ENCODE measurements around the gene TUBA1B. TPM values are rescaled to one million over a fixed set of nuclear protein-coding genes. Genes with fewer than 3 reads are reported as not detected.
"Not testable (repeated sequence)": the region's sequence is repeated elsewhere in the genome, so short reads cannot be mapped to it uniquely, and the experiment has no call there.

Gene TUBA1B
- total RNA-seq, 5 donors from 2014 or later (not counting 1 experiment from before 2014, with no cell fraction given), result 167 to 232 (median 205) TPM

- no CpG with 5 or more reads among the region's 2 CpGs for WGBS (ENCODE audit: insufficient coverage)
- no peaks in the 10 kb centered on the region for H3K4me1 ChIP-seq (ENCODE audit: control insufficient read depth in 1 of 2, extremely low read depth in 1 of 2, insufficient read depth in 2 of 2, low read length in 2 of 2)
- no peak overlapping the region for H3K27ac ChIP-seq (ENCODE audit: low read length)
- H3K9me3 ChIP-seq, result no peaks in the 10 kb centered on the region
- H3K4me3 ChIP-seq (ENCODE audit: control insufficient read depth in 1 of 2, extremely low read depth in 1 of 2, low read length in 1 of 2), result no peak overlapping the region
- H3K27ac Mint-ChIP-seq, result no peak overlapping the region
- ATAC-seq (replicated peaks in 1 of 4), result no peak
- POLR2A ChIA-PET, result interaction anchor here (0.5 to 0.7 kb wide), 2 partner anchors 192 to 365 kb away, joined by 3 to 8 read pairs; no protein-coding TSS in a partner anchor
- H3K4me1 Mint-ChIP-seq, result peaks cover 2 to 4% (median 2%) of the 10 kb centered on the region in 3 donors
- H3K9me3 Mint-ChIP-seq, result no peaks in the 10 kb centered on the region
- no peaks in the 10 kb centered on the region for H3K36me3 Mint-ChIP-seq
- H3K36me3 ChIP-seq (ENCODE audit: control insufficient read depth in 2 of 2, extremely low read depth in 1 of 2, insufficient read depth in 1 of 2, low read length in 1 of 2), result no peaks in the 10 kb centered on the region
- no peak overlapping the region for H3K4me3 Mint-ChIP-seq
- DNase-seq, result no peak
- no peaks in the 10 kb centered on the region for H3K27me3 Mint-ChIP-seq
- CTCF ChIA-PET, result interaction anchor here (0.5 to 1.1 kb wide), 5 partner anchors 9 to 1153 kb away, joined by 3 to 11 read pairs (median 6); no protein-coding TSS in a partner anchor
- no peaks in the 10 kb centered on the region for H3K27me3 ChIP-seq (replicated peaks in 1 of 2; ENCODE audit: control insufficient read depth in 2 of 2, extremely low read depth in 1 of 2, insufficient read depth in 2 of 2, low read length in 1 of 2)
Observed at GRCh38 chr12:49138587-49138986, 7.4 kb upstream of the TUBA1B start.

DNA sequence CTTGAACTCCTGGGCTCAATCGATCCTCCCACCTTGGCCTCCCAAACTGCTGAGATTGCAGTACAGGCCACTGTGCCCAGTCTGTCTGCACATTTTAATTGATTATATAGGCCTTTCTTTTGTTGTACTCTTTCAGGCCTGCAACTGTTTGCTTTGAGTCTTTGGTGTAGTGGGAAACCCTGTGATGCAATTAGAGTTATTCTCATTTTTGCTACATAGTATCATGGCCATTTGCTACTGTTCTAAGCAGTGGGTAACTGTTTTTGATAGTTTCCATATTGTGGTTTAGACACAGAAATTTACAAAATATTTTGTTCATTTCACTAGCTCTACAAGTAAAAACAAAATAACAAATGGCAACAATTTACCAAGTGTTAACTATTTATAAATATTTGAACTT, 6.3 kb upstream of the TUBA1B start:
- no peaks in the 10 kb centered on the region for H3K36me3 ChIP-seq (ENCODE audit: control insufficient read depth in 2 of 2, extremely low read depth in 1 of 2, insufficient read depth in 1 of 2, low read length in 1 of 2)
- CTCF ChIA-PET, result interaction anchor here (0.6 kb wide), 2 partner anchors 23 to 192 kb away, joined by 3 to 4 read pairs; no protein-coding TSS in a partner anchor
- Mint-ChIP-seq H3K36me3 (no peaks in the 10 kb centered on the region), H3K27ac (no peak overlapping the region), H3K27me3 (no peaks in the 10 kb centered on the region), H3K9me3 (no peaks in the 10 kb centered on the region), H3K4me3 (no peak overlapping the region), H3K4me1 (peaks cover 3 to 6% (median 6%) of the 10 kb centered on the region in 3 donors)
- DNase-seq (no peak), ATAC-seq (replicated peaks in 1 of 4) (no peak)
- POLR2A ChIA-PET, result no interaction called here
- H3K27me3 ChIP-seq (replicated peaks in 1 of 2; ENCODE audit: control insufficient read depth in 2 of 2, extremely low read depth in 1 of 2, insufficient read depth in 2 of 2, low read length in 1 of 2), result no peaks in the 10 kb centered on the region
- no peak overlapping the region for H3K27ac ChIP-seq (ENCODE audit: low read length)
- WGBS (ENCODE audit: insufficient coverage), result no CpG with 5 or more reads among the region's 1 CpG
- no peaks in the 10 kb centered on the region for H3K4me1 ChIP-seq (ENCODE audit: control insufficient read depth in 1 of 2, extremely low read depth in 1 of 2, insufficient read depth in 2 of 2, low read length in 2 of 2)
- H3K9me3 ChIP-seq, result no peaks in the 10 kb centered on the region
- no peak overlapping the region for H3K4me3 ChIP-seq (ENCODE audit: control insufficient read depth in 1 of 2, extremely low read depth in 1 of 2, low read length in 1 of 2)

DNA sequence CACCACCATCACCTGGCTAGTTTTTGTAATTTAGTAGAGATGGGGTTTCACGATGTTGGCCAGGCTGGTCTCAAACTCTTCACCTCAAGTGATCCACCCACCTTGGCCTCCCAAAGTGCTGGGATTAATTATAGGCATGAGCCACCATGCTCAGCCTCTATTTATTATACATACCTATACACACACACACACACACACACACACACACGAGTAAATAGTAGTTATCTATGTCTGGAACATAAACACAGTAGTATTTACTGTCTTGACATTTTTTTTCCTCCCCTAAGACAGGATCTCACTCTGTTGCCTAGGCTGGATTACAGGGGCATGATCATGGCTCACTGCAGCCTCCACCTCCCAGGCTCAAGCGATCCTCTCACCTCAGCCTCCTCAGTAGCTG, 5.8 kb upstream of the TUBA1B start:
- peaks cover 8 to 11% (median 11%) of the 10 kb centered on the region in 3 donors for H3K4me1 Mint-ChIP-seq
- H3K36me3 Mint-ChIP-seq; POLR2A ChIA-PET; H3K4me3 Mint-ChIP-seq; H3K36me3 ChIP-seq (ENCODE audit: control insufficient read depth in 2 of 2, extremely low read depth in 1 of 2, insufficient read depth in 1 of 2, low read length in 1 of 2); DNase-seq; H3K27me3 Mint-ChIP-seq; H3K9me3 Mint-ChIP-seq; H3K27ac ChIP-seq (ENCODE audit: low read length); H3K4me1 ChIP-seq (ENCODE audit: control insufficient read depth in 1 of 2, extremely low read depth in 1 of 2, insufficient read depth in 2 of 2, low read length in 2 of 2); H3K4me3 ChIP-seq (ENCODE audit: control insufficient read depth in 1 of 2, extremely low read depth in 1 of 2, low read length in 1 of 2); H3K27me3 ChIP-seq (replicated peaks in 1 of 2; ENCODE audit: control insufficient read depth in 2 of 2, extremely low read depth in 1 of 2, insufficient read depth in 2 of 2, low read length in 1 of 2); ATAC-seq (replicated peaks in 1 of 4); H3K9me3 ChIP-seq; H3K27ac Mint-ChIP-seq: not testable (repeated sequence)
- no CpG with 5 or more reads among the region's 3 CpGs for WGBS (ENCODE audit: insufficient coverage)
- CTCF ChIA-PET, result interaction anchor here in 1 of 2 donors (0.6 kb wide), 1 partner anchor 191 kb away, joined by 3 read pairs; no protein-coding TSS in a partner anchor

DNA sequence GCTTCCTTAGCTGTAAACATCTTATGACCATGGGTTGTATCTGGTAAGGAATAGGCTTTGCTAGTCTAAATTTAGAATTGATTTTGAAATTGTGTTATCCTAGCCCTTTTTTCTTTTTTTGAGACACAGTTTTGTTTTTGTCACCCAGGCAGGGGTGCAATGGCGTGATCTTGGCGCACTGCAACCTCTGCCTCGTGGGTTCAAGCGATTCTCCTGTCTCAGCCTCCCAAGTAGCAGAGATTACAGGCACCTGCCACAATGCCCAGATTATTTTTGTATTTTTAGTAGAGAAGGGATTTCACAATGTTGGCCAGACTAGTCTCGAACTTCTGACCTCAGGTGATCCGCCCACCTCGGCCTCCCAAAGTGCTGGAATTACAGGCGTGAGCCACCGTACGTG, 2.4 kb upstream of the TUBA1B start:
- DNase-seq (no peak), ATAC-seq (replicated peaks in 1 of 4) (no peak)
- ChIA-PET POLR2A (interaction anchor here (0.6 kb wide), 2 partner anchors 19 to 317 kb away, joined by 3 to 8 read pairs; no protein-coding TSS in a partner anchor), CTCF (interaction anchor here (0.5 to 0.8 kb wide), 3 partner anchors 49 to 245 kb away, joined by 3 to 4 read pairs (median 3); no protein-coding TSS in a partner anchor)
- Histone ChIP-seq H3K4me1 (ENCODE audit: control insufficient read depth in 1 of 2, extremely low read depth in 1 of 2, insufficient read depth in 2 of 2, low read length in 2 of 2) (peaks cover 18% of the 10 kb centered on the region in 2 experiments), H3K27ac (ENCODE audit: low read length) (no peak overlapping the region), H3K27me3 (replicated peaks in 1 of 2; ENCODE audit: control insufficient read depth in 2 of 2, extremely low read depth in 1 of 2, insufficient read depth in 2 of 2, low read length in 1 of 2) (no peaks in the 10 kb centered on the region), H3K36me3 (ENCODE audit: control insufficient read depth in 2 of 2, extremely low read depth in 1 of 2, insufficient read depth in 1 of 2, low read length in 1 of 2) (peaks cover 0 to 15% of the 10 kb centered on the region in 2 donors), H3K4me3 (ENCODE audit: control insufficient read depth in 1 of 2, extremely low read depth in 1 of 2, low read length in 1 of 2) (no peak overlapping the region), H3K9me3 (no peaks in the 10 kb centered on the region)
- H3K4me3 Mint-ChIP-seq, result no peak overlapping the region
- H3K4me1 Mint-ChIP-seq, result peaks cover 32 to 38% (median 37%) of the 10 kb centered on the region in 3 donors
- no peaks in the 10 kb centered on the region for H3K27me3 Mint-ChIP-seq
- H3K9me3 Mint-ChIP-seq, result no peaks in the 10 kb centered on the region
- H3K27ac Mint-ChIP-seq, result peak overlapping the region in 1 of 2 donors; percentile 34
- WGBS (ENCODE audit: insufficient coverage), result 67% methylated on average over 4 of the region's 10 CpGs
- H3K36me3 Mint-ChIP-seq, result peaks cover 21% of the 10 kb centered on the region

- CTCF ChIA-PET, result interaction anchor here (0.5 to 3.6 kb wide), 4 partner anchors 21 to 381 kb away, joined by 3 to 54 read pairs (median 4); partner anchors contain the start of gene LMBR1L (in 1 of the 2)
- Histone ChIP-seq H3K27me3 (replicated peaks in 1 of 2; ENCODE audit: control insufficient read depth in 2 of 2, extremely low read depth in 1 of 2, insufficient read depth in 2 of 2, low read length in 1 of 2) (no peaks in the 10 kb centered on the region), H3K27ac (ENCODE audit: low read length) (peak overlapping the region; percentile 35), H3K9me3 (no peaks in the 10 kb centered on the region), H3K4me1 (ENCODE audit: control insufficient read depth in 1 of 2, extremely low read depth in 1 of 2, insufficient read depth in 2 of 2, low read length in 2 of 2) (peaks cover 18% of the 10 kb centered on the region in 2 experiments), H3K36me3 (ENCODE audit: control insufficient read depth in 2 of 2, extremely low read depth in 1 of 2, insufficient read depth in 1 of 2, low read length in 1 of 2) (peaks cover 0 to 17% of the 10 kb centered on the region in 2 donors), H3K4me3 (ENCODE audit: control insufficient read depth in 1 of 2, extremely low read depth in 1 of 2, low read length in 1 of 2) (no peak overlapping the region)
- H3K27me3 Mint-ChIP-seq, result no peaks in the 10 kb centered on the region
- H3K4me1 Mint-ChIP-seq, result peaks cover 32 to 40% (median 38%) of the 10 kb centered on the region in 3 donors
- no peak overlapping the region for H3K4me3 Mint-ChIP-seq
- no CpG with 5 or more reads among the region's 5 CpGs for WGBS (ENCODE audit: insufficient coverage)
- peaks cover 23% of the 10 kb centered on the region for H3K36me3 Mint-ChIP-seq
- ATAC-seq (replicated peaks in 1 of 4) (no peak), DNase-seq (no peak)
- POLR2A ChIA-PET, result interaction anchor here (0.5 to 3.7 kb wide), 4 partner anchors 18 to 159 kb away, joined by 3 to 61 read pairs (median 6); partner anchors contain the start of gene TUBA1A (in 1 of the 2)
- peak overlapping the region in 1 of 2 donors; percentile 37 for H3K27ac Mint-ChIP-seq
- H3K9me3 Mint-ChIP-seq, result no peaks in the 10 kb centered on the region
Observed at GRCh38 chr12:49133014-49133413, 1.8 kb upstream of the TUBA1B start.

DNA sequence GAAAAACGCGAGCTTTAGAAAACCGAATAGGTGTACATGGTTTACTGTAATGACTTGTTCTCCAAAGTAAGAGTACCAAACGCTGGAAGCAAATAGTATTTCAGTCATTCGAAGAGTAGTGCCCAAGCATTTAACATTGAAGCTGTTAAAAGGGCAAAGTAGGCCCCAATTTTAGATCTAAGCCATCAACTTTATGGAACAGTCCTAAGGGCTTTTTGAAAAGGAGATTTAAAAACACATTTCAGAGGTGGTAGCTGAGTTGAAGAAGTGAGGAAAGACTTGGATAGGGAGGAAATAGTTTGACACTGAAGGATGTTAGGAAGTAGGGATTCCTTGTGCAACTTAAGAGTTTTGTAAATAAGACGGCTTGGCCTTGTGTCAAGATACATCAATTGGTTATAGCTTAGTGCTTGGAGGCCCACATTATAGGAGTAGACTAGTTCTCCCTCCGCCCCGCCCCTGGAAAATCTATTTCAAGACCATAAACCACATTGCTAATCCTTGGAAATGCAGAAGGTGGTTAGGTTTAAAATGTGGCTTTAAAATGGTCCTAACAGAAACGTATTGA, 783 bp upstream of the TUBA1B start:
- Mint-ChIP-seq H3K27me3 (no peaks in the 10 kb centered on the region), H3K4me3 (peak overlapping the region; percentile 79 to 97 (median 85)), H3K9me3 (no peaks in the 10 kb centered on the region), H3K27ac (peak overlapping the region; percentile 93 to 95), H3K4me1 (peaks cover 42 to 50% (median 49%) of the 10 kb centered on the region in 3 donors), H3K36me3 (peaks cover 33% of the 10 kb centered on the region)
- WGBS (ENCODE audit: insufficient coverage), result 3% methylated on average over 6 of the region's 9 CpGs
- Histone ChIP-seq H3K4me1 (ENCODE audit: control insufficient read depth in 1 of 2, extremely low read depth in 1 of 2, insufficient read depth in 2 of 2, low read length in 2 of 2) (peaks cover 18% of the 10 kb centered on the region in 2 experiments), H3K9me3 (no peaks in the 10 kb centered on the region), H3K36me3 (ENCODE audit: control insufficient read depth in 2 of 2, extremely low read depth in 1 of 2, insufficient read depth in 1 of 2, low read length in 1 of 2) (peaks cover 4 to 27% of the 10 kb centered on the region in 2 donors), H3K27me3 (replicated peaks in 1 of 2; ENCODE audit: control insufficient read depth in 2 of 2, extremely low read depth in 1 of 2, insufficient read depth in 2 of 2, low read length in 1 of 2) (no peaks in the 10 kb centered on the region), H3K27ac (ENCODE audit: low read length) (peak overlapping the region; percentile 35), H3K4me3 (ENCODE audit: control insufficient read depth in 1 of 2, extremely low read depth in 1 of 2, low read length in 1 of 2) (peak overlapping the region in 1 of 2 donors; percentile 46)
- CTCF ChIA-PET, result interaction anchor here (0.6 to 3.6 kb wide), 7 partner anchors 20 to 132 kb away, joined by 3 to 54 read pairs (median 4); partner anchors contain the start of gene LMBR1L (in 1 of the 2)
- POLR2A ChIA-PET, result interaction anchor here (1.0 to 3.7 kb wide), 3 partner anchors 56 to 62 kb away, joined by 4 to 61 read pairs (median 5); partner anchors contain the start of genes RHEBL1 (in 1 of the 2) and TUBA1A (in 1 of the 2)
- ATAC-seq (replicated peaks in 1 of 4), result no peak
- no peak for DNase-seq

Measured in T-cell (primary cell).